ENCODE measurements around the gene LRPPRC. TPM values are rescaled to one million over a fixed set of nuclear protein-coding genes. Genes with fewer than 3 reads are reported as not detected.

LRPPRC gene
- total and polyA plus RNA-seq, 10 of the 15 experiments (the other 5 are each of a cell fraction or from before 2014, with no cell fraction given) = 34.1 to 152 (median 97.0) TPM

DNA sequence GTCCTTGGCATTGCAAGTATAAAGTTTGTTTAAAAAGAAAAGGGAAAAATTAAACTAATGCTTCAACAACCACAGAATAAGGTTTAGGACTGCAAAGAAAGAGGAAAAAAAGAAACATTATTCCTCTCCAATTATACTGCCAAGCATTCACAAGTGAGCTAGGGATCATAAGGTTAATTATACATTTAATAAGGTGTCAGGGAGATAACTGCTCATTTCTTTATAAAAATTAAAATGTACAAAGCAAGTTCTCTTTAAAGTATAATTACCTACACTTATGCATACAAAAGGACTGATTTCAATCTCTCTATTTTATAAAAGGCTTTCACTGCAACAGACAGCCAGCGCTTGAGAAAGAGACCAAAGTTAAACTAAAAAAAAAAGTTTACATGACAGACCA, 98.9 kb downstream of the LRPPRC start:
- BruUV-seq (replicated peaks) = no TSS peak
- Histone ChIP-seq H3K27ac (ENCODE audit: control insufficient read depth, insufficient read depth) (no peak overlapping the region), H3K4me2 (ENCODE audit: control insufficient read depth, insufficient read depth) (no peak overlapping the region), H3K36me3 (ENCODE audit: control insufficient read depth in 2 of 2, insufficient read depth in 2 of 2, low read length in 1 of 2) (peaks cover 5 to 24% of the 10 kb centered on the region in 2 experiments), H3K9ac (ENCODE audit: control insufficient read depth, insufficient read depth, low read length) (no peak overlapping the region), H2AFZ (ENCODE audit: control insufficient read depth, low read depth, low read length) (no peak overlapping the region), H3K79me2 (ENCODE audit: control insufficient read depth, insufficient read depth, low read length) (no peaks in the 10 kb centered on the region), H3K9me3 (replicated peaks; ENCODE audit: control insufficient read depth, insufficient read depth, low read length) (no peaks in the 10 kb centered on the region), H3K4me3 (no peak overlapping the region), H3K27me3 (replicated peaks in 1 of 2; ENCODE audit: control insufficient read depth in 2 of 2, insufficient read depth in 2 of 2, low read length in 1 of 2) (no peaks in the 10 kb centered on the region), H3K4me1 (ENCODE audit: control insufficient read depth, insufficient read depth, low read length) (no peaks in the 10 kb centered on the region), H4K20me1 (ENCODE audit: control insufficient read depth, insufficient read depth) (no peaks in the 10 kb centered on the region)
- SMC1A ChIA-PET (ENCODE audit: uncharacterized antibody, unreplicated experiment) = no interaction called here
- TF ChIP-seq KAT2A (conservative IDR thresholded peaks at IDR 0.05; ENCODE audit: control insufficient read depth, low read depth, low read length) (no peak), IRF4 (IDR thresholded peaks at IDR 0.05; ENCODE audit: low read depth, low read length) (no peak), MTA3 (IDR thresholded peaks at IDR 0.05; ENCODE audit: borderline replicate concordance, low read length) (no peak), EED (IDR thresholded peaks at IDR 0.05; ENCODE audit: low read depth) (no peak), ZZZ3 (IDR thresholded peaks at IDR 0.05; ENCODE audit: control insufficient read depth, insufficient read length, low read depth) (no peak), BCL11A (IDR thresholded peaks at IDR 0.05; ENCODE audit: low read depth, low read length) (no peak), NFYB (IDR thresholded peaks at IDR 0.05; ENCODE audit: insufficient read depth, low read depth, low read length) (no peak), YY1 (IDR thresholded peaks at IDR 0.05; ENCODE audit: low read depth, low read length) (no peak), RELA (IDR thresholded peaks at IDR 0.05; ENCODE audit: borderline replicate concordance, partially characterized antibody) (no peak), SREBF1 (IDR thresholded peaks at IDR 0.05; ENCODE audit: low read length) (no peak), ZNF622 (IDR thresholded peaks at IDR 0.05) (no peak), NFXL1 (IDR thresholded peaks at IDR 0.05; ENCODE audit: borderline replicate concordance) (no peak), SREBF2 (IDR thresholded peaks at IDR 0.05; ENCODE audit: low read length) (no peak), FOS (IDR thresholded peaks at IDR 0.05; ENCODE audit: borderline replicate concordance, extremely low read depth, insufficient read length) (no peak), RBBP5 (conservative IDR thresholded peaks at IDR 0.05) (no peak)
- TF ChIP-seq, protein P1, sequence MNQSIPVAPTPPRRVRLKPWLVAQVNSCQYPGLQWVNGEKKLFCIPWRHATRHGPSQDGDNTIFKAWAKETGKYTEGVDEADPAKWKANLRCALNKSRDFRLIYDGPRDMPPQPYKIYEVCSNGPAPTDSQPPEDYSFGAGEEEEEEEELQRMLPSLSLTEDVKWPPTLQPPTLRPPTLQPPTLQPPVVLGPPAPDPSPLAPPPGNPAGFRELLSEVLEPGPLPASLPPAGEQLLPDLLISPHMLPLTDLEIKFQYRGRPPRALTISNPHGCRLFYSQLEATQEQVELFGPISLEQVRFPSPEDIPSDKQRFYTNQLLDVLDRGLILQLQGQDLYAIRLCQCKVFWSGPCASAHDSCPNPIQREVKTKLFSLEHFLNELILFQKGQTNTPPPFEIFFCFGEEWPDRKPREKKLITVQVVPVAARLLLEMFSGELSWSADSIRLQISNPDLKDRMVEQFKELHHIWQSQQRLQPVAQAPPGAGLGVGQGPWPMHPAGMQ (IDR thresholded peaks at IDR 0.05; ENCODE audit: borderline replicate concordance) = no peak
- TF ChIP-seq, protein P2, sequence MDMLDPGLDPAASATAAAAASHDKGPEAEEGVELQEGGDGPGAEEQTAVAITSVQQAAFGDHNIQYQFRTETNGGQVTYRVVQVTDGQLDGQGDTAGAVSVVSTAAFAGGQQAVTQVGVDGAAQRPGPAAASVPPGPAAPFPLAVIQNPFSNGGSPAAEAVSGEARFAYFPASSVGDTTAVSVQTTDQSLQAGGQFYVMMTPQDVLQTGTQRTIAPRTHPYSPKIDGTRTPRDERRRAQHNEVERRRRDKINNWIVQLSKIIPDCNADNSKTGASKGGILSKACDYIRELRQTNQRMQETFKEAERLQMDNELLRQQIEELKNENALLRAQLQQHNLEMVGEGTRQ (IDR thresholded peaks at IDR 0.05; ENCODE audit: borderline replicate concordance, low read depth, low read length) = no peak
- RAD21 ChIA-PET (ENCODE audit: unreplicated experiment) = no interaction called here
- CTCF ChIA-PET = interaction anchor here (1.6 kb wide), 1 partner anchor 10 kb away, joined by 3 read pairs; no protein-coding TSS in a partner anchor
- in situ Hi-C loops (cut with MboI) = no loop called here
- intact Hi-C loops (cut with micrococcal nuclease; ENCODE audit: unreplicated experiment) = no loop called here
- POLR2A ChIA-PET = interaction anchor here (0.6 kb wide), 1 partner anchor 23 kb away, joined by 4 read pairs; no protein-coding TSS in a partner anchor
- ATAC-seq (no peak), FAIRE-seq (no peak), DNase-seq (ENCODE audit: low read depth, low spot score) (no peak)
- 97% methylated on average over 1 of the region's 1 CpG for WGBS (ENCODE audit: insufficient coverage, insufficient replicate concordance, low lambda C conversion rate, missing lambda C conversion rate)
